HEK293T (cell line): ENCODE results near the gene ZDHHC14.

Experiments used
- CTCF ChIA-PET: fragments of 350-600 bp; formaldehyde crosslinking; extraction: SDS; loops from one replicate; lab custom pipeline; 2021; ENCODE audit warnings: antibody characterized with exemption, inconsistent platforms; lab: Yijun Ruan, JAX
- POLR2A ChIA-PET: fragments of 350-600 bp; formaldehyde crosslinking; extraction: SDS; loops from one replicate; lab custom pipeline; 2020; ENCODE audit warnings: antibody characterized with exemption, inconsistent platforms; lab: Yijun Ruan, JAX
- DNase-seq: peaks from one replicate; pipeline ENCODE4 v3.0.0; 2012; ENCODE audit warnings: mixed read lengths; ENCODE audit errors: extremely low spot score
- ARNT ChIP-seq: fragments of 450-650 bp; IDR thresholded peaks from 2 replicates; pipeline ENCODE4 v1.6.1; 2017; ENCODE audit warnings: mild to moderate bottlenecking
- BHLHE40 ChIP-seq: fragments of 450-650 bp; IDR thresholded peaks from 2 replicates; pipeline ENCODE4 v1.6.1; 2016; ENCODE audit warnings: mild to moderate bottlenecking, moderate library complexity, borderline replicate concordance
- CTBP1 ChIP-seq: fragments of 450-650 bp; IDR thresholded peaks from 2 replicates; pipeline ENCODE4 v1.6.1; 2016; ENCODE audit warnings: borderline replicate concordance
- ELF4 ChIP-seq: fragments of 450-650 bp; IDR thresholded peaks from 2 replicates; pipeline ENCODE4 v1.6.1; 2017; ENCODE audit warnings: antibody characterized with exemption
- FOXA1 ChIP-seq: fragments of 450-650 bp; IDR thresholded peaks from 2 replicates; pipeline ENCODE4 v1.6.1; 2016; ENCODE audit warnings: mild to moderate bottlenecking
- FOXK2 ChIP-seq: fragments of 450-650 bp; IDR thresholded peaks from 2 replicates; pipeline ENCODE4 v1.6.1; 2016; ENCODE audit warnings: mild to moderate bottlenecking
- FOXM1 ChIP-seq: fragments of 450-650 bp; IDR thresholded peaks from 2 replicates; pipeline ENCODE4 v1.6.1; 2017; ENCODE audit warnings: mild to moderate bottlenecking, borderline replicate concordance
- HDGF ChIP-seq: fragments of 450-650 bp; IDR thresholded peaks from 2 replicates; pipeline ENCODE4 v1.6.1; 2017; ENCODE audit warnings: antibody characterized with exemption, borderline replicate concordance
- L3MBTL2 ChIP-seq: fragments of 450-650 bp; conservative IDR thresholded peaks from 2 replicates; pipeline ENCODE4 v1.6.1; 2016; ENCODE audit warnings: mild to moderate bottlenecking
- LEF1 ChIP-seq: fragments of 450-650 bp; IDR thresholded peaks from 2 replicates; pipeline ENCODE4 v1.6.1; 2017; ENCODE audit warnings: mild to moderate bottlenecking, borderline replicate concordance
- NFRKB ChIP-seq: fragments of 450-650 bp; IDR thresholded peaks from 2 replicates; pipeline ENCODE4 v1.6.1; 2016; ENCODE audit warnings: mild to moderate bottlenecking, moderate library complexity
- SP1 ChIP-seq: fragments of 450-650 bp; IDR thresholded peaks from 2 replicates; pipeline ENCODE4 v1.6.1; 2017
- SUZ12 ChIP-seq: fragments of 450-650 bp; IDR thresholded peaks from 2 replicates; pipeline ENCODE4 v1.6.1; 2016; ENCODE audit warnings: mild to moderate bottlenecking
- TARDBP ChIP-seq: fragments of 450-650 bp; IDR thresholded peaks from 2 replicates; pipeline ENCODE4 v1.6.1; 2016
- ZNF384 ChIP-seq: fragments of 450-650 bp; IDR thresholded peaks from 2 replicates; pipeline ENCODE4 v1.6.1; 2016
- TF ChIP-seq, protein P1 (sequence below): fragments of 450-650 bp; IDR thresholded peaks from 2 replicates; pipeline ENCODE4 v1.6.1; 2016

ZDHHC14 gene

DNA sequence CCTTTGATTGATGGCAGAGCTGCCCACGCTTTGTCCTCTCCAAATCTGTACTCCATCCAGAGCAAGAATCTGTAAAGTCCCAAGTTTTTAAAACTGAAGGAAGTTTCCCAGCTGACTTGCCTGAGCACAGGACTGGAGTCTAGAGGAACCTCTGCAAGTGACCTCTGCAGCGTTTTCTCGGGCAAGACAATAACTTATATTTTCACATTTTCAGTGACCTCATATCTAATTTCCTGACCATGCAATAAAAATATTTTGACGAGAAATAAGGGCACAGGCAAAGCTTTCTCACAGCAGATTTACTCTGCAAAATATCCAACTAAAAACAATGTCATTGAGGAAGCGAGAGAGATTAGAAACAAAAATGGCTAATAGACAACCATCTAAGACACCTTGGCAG lies 256.5 kb downstream of the ZDHHC14 start:
- TF ChIP-seq SUZ12: no peak
- TF ChIP-seq LEF1: no peak
- no peak for TF ChIP-seq ARNT
- TF ChIP-seq FOXK2: no peak
- no peak for TF ChIP-seq ZNF384
- no peak for TF ChIP-seq ELF4
- TF ChIP-seq HDGF: no peak
- POLR2A ChIA-PET: no interaction called here
- CTCF ChIA-PET: no interaction called here
- no peak for DNase-seq

DNA sequence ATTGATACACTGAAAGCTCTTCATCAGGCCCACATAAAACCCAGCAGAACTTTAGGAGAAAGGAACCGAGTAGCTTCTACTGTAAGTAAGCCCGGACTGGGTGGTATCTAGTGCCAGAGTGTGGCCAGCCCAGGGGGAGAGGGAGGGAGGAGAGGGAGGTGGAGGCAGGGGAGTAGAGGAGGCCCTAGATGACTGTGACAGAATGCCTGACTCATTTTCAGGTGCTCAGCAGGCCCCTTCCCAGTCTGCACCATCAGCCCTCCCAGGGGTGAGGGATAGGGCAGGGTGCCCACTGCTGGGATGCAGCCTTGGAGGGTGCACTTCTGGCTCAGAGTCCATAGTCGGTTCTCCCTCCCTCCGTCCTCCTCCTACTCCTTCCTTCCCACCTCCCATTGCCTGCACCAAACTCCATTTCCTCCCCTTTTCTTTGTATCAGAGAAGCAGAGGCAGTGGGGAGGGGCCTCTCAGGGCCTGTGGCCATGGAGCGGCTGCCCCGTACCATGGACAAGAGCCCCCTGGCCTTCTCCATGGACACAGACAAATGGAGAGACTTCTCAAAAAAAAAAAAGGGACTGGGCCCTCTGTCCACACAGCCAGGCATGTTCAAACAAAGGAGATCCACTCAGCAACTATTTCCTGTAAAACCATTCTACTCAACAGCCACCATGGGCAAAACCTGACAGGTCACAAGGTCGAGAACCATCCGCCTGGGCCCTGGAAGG lies 257.1 kb downstream of the ZDHHC14 start:
- CTCF ChIA-PET: no interaction called here
- no peak for TF ChIP-seq L3MBTL2
- TF ChIP-seq ARNT: no peak
- TF ChIP-seq FOXK2: no peak
- TF ChIP-seq FOXA1: no peak
- TF ChIP-seq NFRKB: no peak
- TF ChIP-seq BHLHE40: no peak
- TF ChIP-seq TARDBP: no peak
- TF ChIP-seq ELF4: no peak
- no peak for TF ChIP-seq FOXM1
- TF ChIP-seq LEF1: no peak
- no peak for TF ChIP-seq SUZ12
- DNase-seq: no peak
- POLR2A ChIA-PET: no interaction called here

DNA sequence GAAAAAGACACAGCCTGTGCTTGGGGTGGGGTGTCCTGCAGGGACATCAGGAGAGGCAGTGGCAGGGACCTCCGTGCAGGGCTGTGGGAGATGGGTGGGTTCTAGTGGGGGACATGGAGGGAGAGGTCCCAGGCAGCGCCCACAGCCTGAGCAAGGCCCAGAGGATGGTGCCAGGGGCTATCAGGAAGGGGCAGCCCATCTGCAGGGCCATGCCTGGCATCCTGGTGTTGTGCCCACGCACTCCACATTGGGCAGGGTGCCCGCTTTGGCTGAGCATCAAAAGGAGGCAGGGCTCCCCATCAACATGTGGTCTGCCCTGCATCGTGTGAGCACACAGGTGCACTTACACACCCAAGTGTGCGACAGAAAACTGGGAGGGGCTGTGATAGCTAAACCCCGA lies 257.8 kb downstream of the ZDHHC14 start:
- CTCF ChIA-PET: no interaction called here
- TF ChIP-seq FOXA1: no peak
- TF ChIP-seq CTBP1: no peak
- TF ChIP-seq FOXK2: no peak
- TF ChIP-seq ZNF384: no peak
- TF ChIP-seq HDGF: no peak
- no peak for TF ChIP-seq TARDBP
- no peak for TF ChIP-seq SUZ12
- TF ChIP-seq SP1: no peak
- no peak for TF ChIP-seq FOXM1
- TF ChIP-seq ARNT: no peak
- TF ChIP-seq NFRKB: no peak
- no peak for TF ChIP-seq BHLHE40
- TF ChIP-seq, protein P1, sequence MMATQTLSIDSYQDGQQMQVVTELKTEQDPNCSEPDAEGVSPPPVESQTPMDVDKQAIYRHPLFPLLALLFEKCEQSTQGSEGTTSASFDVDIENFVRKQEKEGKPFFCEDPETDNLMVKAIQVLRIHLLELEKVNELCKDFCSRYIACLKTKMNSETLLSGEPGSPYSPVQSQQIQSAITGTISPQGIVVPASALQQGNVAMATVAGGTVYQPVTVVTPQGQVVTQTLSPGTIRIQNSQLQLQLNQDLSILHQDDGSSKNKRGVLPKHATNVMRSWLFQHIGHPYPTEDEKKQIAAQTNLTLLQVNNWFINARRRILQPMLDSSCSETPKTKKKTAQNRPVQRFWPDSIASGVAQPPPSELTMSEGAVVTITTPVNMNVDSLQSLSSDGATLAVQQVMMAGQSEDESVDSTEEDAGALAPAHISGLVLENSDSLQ: no peak
- TF ChIP-seq LEF1: no peak
- TF ChIP-seq L3MBTL2: no peak
- POLR2A ChIA-PET: no interaction called here

DNA sequence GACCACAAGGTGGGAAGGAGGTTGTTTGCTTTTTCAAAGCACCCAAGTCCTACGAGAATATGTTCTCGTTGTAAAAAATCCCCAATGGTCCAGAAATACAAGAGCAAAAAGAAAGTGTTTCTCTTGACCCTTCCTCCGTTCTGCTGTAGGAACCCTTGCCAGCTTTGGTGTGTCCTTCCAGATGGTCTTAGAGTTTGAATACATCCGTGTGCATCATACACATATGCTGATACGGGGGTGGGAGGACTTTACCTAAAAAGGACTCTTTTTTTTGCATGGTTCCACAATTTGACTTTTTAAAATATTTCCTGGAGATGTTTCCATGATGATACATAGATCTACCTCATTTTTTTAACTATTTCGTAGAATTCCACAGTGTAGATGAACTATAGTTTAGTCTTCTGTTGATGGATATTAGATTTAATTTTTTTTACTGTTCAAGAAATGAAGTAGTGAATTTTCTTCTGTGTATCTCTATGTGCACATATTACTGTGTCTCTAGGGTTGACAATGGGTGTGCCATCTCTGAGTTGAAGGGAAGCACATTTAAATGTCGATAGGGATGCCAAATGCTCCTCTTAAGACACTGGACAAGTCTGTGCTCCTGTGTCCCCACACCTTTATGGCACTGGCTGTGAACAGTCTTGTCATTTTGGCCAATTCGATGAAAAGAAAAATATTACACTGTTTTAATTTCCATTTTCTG lies 259.9 kb downstream of the ZDHHC14 start:
- DNase-seq: no peak
- TF ChIP-seq LEF1 (no peak), ELF4 (no peak)
- POLR2A ChIA-PET: no interaction called here
- CTCF ChIA-PET: no interaction called here

More for the DNA sequence above, 257.8 kb downstream of the ZDHHC14 start:
- DNase-seq: no peak

DNA sequence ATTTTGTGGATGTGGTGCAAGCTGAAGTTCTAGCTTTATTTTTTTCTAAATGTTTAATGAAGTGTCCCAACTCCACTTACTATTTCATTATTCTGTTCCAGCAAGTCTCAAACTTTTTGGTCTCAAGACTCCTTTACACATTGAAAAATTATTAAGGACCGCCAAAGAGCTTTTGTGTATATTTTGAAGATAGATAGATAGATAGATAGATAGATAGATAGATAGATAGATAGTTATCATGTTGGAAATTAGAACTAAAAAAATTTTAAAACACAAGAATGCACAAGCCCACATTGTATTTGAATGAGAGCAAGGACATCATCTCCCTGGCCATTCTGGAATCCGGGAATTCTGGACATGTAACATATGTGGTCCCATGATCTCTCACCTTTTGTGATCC lies 260.8 kb downstream of the ZDHHC14 start:
- ChIA-PET CTCF (no interaction called here), POLR2A (no interaction called here)
- TF ChIP-seq ARNT: no peak
- TF ChIP-seq LEF1: no peak
- no peak for TF ChIP-seq FOXK2
- TF ChIP-seq BHLHE40: no peak
- no peak for TF ChIP-seq HDGF
- no peak for TF ChIP-seq ZNF384
- DNase-seq: no peak

DNA sequence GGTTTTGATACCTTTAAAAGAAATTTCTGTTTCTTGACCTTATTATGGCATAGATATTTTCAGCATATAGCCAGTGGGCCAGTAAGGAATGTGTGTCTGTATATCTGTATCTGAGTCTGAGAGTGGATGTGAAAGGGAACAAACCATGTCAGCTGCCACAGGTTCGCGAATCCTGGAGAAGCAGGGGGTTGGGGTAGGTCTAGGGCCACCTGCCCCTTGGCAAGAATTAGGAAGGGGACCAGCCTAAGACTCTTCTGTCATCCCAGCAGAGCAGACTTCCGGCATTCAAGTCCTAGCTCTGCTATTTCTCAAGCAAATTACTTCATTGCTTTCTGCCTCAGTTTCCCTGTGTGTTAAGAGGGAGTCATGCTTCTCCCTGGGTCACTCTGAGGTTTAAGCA lies 261.7 kb downstream of the ZDHHC14 start:
- ChIA-PET POLR2A (no interaction called here), CTCF (interaction anchor here (0.5 kb wide), 1 partner anchor 76 kb away, joined by 4 read pairs; no protein-coding TSS in a partner anchor)
- TF ChIP-seq FOXA1: no peak
- no peak for DNase-seq

DNA sequence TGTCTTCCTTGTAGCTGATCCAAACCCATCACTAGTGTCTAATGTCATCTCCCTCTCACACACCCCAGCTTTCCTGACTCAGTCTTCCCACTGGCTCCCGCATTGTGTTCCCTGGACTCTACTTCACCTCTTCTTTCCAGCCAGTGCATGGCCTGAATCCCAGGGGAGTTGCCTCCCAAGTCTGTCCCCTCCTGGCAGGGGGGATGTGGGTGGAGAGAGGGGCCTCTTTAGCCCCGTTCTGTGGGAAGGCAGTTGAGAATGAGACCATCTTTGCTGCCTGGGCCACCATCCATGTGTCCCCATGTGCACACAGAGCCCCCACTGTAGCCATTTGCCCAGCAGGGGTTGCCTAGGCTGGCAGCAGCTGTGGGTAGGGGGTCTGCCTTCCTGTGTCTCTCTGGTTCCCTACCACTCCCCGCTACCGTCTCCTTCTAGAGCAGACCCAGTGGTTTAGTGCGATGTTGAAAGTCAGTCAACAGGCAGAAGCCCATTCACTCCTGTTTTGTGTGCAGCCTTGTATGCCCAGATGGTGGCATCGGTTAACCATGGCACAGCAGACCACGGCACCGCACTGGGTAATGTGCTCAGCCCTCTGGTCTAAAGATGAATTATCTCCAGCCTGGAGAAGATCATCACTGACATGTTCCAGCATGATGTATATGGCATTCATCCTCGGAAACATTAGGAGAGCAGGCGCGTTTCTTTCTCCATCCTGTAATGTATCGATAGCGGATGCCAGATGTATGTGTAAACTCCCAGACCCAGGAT lies 263.2 kb downstream of the ZDHHC14 start:
- no peak for DNase-seq
- TF ChIP-seq BHLHE40: no peak
- ChIA-PET CTCF (no interaction called here), POLR2A (no interaction called here)
